Articular chondrocyte of knee joint (primary cell): Measurements from ENCODE around the gene MPPE1. TPM values are rescaled to one million over a fixed set of nuclear protein-coding genes. Genes with fewer than 3 reads are reported as not detected.

Experiments
- total RNA-seq: library from RNA; depleted of rRNA; stranded (reverse); fragments of >200 nt; gene quantifications from 2 replicates; pipeline ENCODE4 v1.2.3, GENCODE V29; 2012

MPPE1 gene, protein sequence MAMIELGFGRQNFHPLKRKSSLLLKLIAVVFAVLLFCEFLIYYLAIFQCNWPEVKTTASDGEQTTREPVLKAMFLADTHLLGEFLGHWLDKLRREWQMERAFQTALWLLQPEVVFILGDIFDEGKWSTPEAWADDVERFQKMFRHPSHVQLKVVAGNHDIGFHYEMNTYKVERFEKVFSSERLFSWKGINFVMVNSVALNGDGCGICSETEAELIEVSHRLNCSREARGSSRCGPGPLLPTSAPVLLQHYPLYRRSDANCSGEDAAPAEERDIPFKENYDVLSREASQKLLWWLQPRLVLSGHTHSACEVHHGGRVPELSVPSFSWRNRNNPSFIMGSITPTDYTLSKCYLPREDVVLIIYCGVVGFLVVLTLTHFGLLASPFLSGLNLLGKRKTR
- total RNA-seq: 45.9 and 52.1 TPM in 2 replicates

DNA sequence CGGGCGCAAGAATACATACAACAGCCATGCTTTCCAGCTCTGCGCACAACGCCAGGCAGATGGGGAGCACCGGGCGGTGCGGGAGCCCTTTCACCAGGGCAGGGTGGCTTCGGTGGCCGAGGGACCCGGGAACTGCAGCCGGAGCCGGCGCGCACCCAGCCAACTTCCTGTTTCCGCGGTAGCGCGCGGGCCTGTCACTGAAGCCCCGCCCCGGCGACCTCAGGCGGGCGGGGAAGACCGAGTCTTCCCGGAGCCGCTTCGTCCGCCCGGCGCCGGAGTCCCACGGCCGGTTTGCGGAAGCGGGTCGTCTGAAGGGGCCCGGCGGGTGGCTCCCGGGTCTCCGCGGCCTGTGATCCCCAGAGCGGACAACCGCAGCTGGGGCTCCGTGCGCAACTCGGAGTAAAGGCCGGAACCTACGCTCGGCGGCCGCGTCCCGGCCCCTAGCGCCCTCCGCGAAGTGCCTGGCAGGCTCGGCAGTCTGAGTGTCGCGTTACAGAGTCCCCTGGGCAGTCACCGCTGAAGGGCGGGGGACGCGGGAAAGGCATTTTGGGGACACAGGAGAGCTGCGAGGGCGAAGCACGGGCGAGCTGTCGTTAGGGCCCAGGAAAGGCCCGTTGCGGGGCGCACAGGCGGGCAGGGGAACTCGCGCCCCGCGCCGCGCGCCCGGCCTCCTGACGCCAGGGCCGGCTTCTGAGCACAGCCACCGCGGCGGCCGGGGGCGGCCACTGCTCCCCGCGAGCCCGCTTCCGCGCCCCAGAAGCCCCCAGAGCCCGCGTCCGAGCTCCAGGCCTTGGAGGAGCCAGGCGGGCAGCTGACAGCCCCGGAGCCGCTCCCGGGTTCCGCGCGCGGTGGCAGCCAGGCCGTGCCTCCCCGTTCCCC lies at the start of gene MPPE1:
Gene MPPE1, minus strand, starts transcription at position 136 of the 879 bp plus-strand sequence. CDS start 11,053 bp downstream, outside the sequence.

DNA sequence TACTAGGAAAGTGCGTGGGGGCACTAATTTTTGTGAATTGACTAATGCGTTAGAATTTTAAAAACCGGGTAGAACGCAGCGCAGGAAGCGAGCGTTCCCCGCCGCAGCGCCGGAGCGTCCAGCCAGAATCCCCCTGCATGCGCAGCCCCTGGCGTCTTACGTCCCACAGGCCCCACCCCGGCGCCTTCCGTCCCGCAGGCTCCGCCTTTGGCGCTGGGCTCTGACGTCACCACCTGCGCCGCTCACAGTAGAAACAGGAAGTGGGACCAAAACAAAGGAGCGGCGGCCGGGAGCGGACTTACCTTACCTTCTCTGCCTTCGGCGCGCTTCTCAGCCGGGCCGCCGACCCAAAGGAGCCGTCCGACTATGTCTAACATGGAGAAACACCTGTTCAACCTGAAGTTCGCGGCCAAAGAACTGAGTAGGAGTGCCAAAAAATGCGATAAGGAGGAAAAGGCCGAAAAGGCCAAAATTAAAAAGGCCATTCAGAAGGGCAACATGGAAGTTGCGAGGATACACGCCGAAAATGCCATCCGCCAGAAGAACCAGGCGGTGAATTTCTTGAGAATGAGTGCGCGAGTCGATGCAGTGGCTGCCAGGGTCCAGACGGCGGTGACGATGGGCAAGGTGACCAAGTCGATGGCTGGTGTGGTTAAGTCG lies 56.8 kb downstream of the MPPE1 start, which contains the start of gene CHMP1B:
Gene CHMP1B, plus strand, starts transcription at position 268 of the 660 bp plus-strand sequence. Its CDS starts 99 bp downstream, at position 367.

Other genes starting within 250 kb of the MPPE1 start
- gene GNAL, start 219.1 kb downstream of the MPPE1 start, total RNA-seq: 7.1 and 9.6 TPM in 2 replicates
- 115 and 150 TPM in 2 replicates for gene CHMP1B, start 56.9 kb downstream of the MPPE1 start, total RNA-seq
- gene IMPA2, start 73.2 kb upstream of the MPPE1 start, total RNA-seq: 20.5 and 23.1 TPM in 2 replicates
- not detected in 2 replicates for gene ANKRD62, start 185.5 kb upstream of the MPPE1 start, total RNA-seq